ENCODE results near the gene CYLD.

Gene CYLD

DNA sequence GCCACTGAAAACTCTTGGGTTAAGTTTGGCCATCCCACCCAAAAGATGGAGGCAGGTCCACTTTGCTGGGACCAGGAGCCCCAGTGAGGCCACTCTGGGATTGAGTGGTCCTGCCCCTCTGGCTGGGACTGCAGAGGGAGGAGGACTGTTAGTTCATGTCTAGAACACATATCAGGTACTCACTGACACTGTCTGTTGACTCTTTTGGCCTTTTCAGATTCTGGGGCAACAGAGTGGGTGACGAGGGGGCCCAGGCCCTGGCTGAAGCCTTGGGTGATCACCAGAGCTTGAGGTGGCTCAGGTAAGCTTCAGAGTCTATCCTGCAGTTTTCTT is 19.5 kb upstream of the CYLD start (continued):
- TF ChIP-seq ZNF677 (tag by site-specific recombination; IDR thresholded peaks at IDR 0.05), result no peak
- TF ChIP-seq, protein P1, sequence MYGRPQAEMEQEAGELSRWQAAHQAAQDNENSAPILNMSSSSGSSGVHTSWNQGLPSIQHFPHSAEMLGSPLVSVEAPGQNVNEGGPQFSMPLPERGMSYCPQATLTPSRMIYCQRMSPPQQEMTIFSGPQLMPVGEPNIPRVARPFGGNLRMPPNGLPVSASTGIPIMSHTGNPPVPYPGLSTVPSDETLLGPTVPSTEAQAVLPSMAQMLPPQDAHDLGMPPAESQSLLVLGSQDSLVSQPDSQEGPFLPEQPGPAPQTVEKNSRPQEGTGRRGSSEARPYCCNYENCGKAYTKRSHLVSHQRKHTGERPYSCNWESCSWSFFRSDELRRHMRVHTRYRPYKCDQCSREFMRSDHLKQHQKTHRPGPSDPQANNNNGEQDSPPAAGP (tag by site-specific recombination; IDR thresholded peaks at IDR 0.05), result no peak

DNA sequence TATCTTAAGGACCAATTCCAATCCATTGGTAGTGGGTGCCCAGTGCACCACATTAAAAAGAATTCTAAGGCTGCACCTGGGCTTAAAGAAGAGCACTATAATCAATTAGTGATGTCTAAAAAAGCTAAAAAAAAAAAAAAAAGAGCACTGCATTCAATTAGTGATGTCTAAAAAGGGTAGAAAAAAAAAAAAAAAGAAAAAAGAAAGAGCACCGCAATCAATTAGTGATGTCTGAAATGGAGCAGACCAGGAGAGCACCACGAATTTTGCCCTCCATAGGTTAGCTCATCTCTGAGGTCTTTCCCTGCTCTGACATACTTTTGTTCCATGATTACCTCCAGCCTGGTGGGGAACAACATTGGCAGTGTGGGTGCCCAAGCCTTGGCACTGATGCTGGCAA is 18.9 kb upstream of the CYLD start:
- no peaks in the 10 kb centered on the region for H3K9me3 ChIP-seq (ENCODE audit: control insufficient read depth, insufficient read depth, low read depth, low read length)
- TF ChIP-seq ZNF701 (tag by site-specific recombination; IDR thresholded peaks at IDR 0.05) (no peak), HOXD13 (CRISPR knock-in tag; IDR thresholded peaks at IDR 0.05; ENCODE audit: borderline replicate concordance) (no peak), ZBTB17 (tag by site-specific recombination; IDR thresholded peaks at IDR 0.05) (peak; percentile 75)
- H3K36me3 ChIP-seq (ENCODE audit: control insufficient read depth in 2 of 2, insufficient read depth in 1 of 2, low read length in 2 of 2), result no peaks in the 10 kb centered on the region
- POLR2A ChIA-PET, result no interaction called here
- no peak overlapping the region for H3K27ac ChIP-seq (ENCODE audit: extremely low read depth, low read depth, low read length)
- no peaks in the 10 kb centered on the region for H3K4me1 ChIP-seq (ENCODE audit: control insufficient read depth, insufficient read depth, low read length)
- no peak overlapping the region for H3K4me3 ChIP-seq (ENCODE audit: low read depth, low read length)
- CTCF ChIA-PET, result no interaction called here

DNA sequence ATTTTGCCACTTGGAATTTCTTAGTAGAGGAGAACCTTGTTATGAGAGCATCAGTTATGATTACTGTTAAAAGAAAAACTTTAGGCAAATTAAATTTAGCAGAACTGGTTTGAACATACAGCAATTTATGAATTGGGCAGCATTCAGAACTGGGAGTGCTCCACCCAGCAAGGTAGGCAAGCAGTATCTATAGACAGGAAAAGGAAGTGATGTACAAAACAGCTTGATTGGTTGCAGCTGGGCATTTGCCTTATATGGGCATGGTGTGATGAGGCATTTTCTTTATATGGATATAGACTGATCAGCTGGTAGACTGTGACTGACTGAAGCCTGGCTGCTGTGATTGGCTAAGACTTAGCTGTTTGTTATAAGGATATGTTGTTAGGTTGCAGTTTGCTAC is 17.6 kb upstream of the CYLD start:
- ChIA-PET CTCF (interaction anchor here (0.8 to 1.9 kb wide), 2 partner anchors 59 to 81 kb away, joined by 3 to 5 read pairs; no protein-coding TSS in a partner anchor), POLR2A (no interaction called here)
- Histone ChIP-seq H3K9me3 (ENCODE audit: control insufficient read depth, insufficient read depth, low read depth, low read length) (no peaks in the 10 kb centered on the region), H3K4me1 (ENCODE audit: control insufficient read depth, insufficient read depth, low read length) (no peaks in the 10 kb centered on the region), H3K36me3 (ENCODE audit: control insufficient read depth in 2 of 2, insufficient read depth in 1 of 2, low read length in 2 of 2) (no peaks in the 10 kb centered on the region), H3K4me3 (ENCODE audit: low read depth, low read length) (no peak overlapping the region), H3K27ac (ENCODE audit: extremely low read depth, low read depth, low read length) (no peak overlapping the region)
- TF ChIP-seq KLF8 (tag by site-specific recombination; IDR thresholded peaks at IDR 0.05) (no peak), ZNF549 (tag by site-specific recombination; IDR thresholded peaks at IDR 0.05) (peak; percentile 97), ZNF785 (tag by site-specific recombination; IDR thresholded peaks at IDR 0.05) (no peak)

DNA sequence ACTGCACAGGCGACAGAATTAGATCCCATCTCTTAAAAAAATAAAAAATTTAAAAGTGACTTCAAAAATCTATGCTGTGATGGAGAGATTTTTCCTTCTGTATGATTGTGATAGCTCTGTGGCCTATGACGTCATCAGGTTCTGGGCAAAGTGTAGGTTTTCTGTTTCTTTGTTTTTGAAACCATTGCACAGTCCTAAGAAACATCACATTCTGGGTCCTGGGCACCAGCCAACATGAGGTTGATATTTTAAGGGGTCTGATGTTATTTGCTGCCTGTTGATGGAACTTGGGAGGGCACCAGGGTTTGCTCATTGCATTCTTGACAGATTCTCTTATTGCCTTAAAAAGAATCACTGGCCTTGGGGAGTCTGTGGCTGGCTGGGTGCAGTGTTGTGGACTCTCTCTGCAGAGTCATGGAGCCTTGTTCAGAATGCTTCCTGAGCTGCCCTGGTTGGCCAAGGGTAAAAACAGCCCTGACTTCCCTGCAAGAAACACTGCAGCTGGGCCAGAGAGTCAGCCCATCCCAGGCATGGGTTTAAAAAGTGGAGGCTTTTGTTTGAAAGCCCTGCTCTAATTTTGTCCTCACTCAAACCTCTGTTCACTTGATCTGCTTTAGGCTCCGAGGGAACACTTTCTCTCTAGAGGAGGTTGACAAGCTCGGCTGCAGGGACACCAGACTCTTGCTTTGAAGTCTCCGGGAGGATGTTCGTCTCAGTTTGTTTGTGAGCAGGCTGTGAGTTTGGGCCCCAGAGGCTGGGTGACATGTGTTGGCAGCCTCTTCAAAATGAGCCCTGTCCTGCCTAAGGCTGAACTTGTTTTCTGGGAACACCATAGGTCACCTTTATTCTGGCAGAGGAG is 10.5 kb upstream of the CYLD start:
- Histone ChIP-seq H3K36me3 (ENCODE audit: control insufficient read depth in 2 of 2, insufficient read depth in 1 of 2, low read length in 2 of 2) (no peaks in the 10 kb centered on the region), H3K4me3 (ENCODE audit: low read depth, low read length) (no peak overlapping the region), H3K4me1 (ENCODE audit: control insufficient read depth, insufficient read depth, low read length) (no peaks in the 10 kb centered on the region), H3K9me3 (ENCODE audit: control insufficient read depth, insufficient read depth, low read depth, low read length) (no peaks in the 10 kb centered on the region), H3K27ac (ENCODE audit: extremely low read depth, low read depth, low read length) (no peak overlapping the region)
- ChIA-PET CTCF (interaction anchor here (0.5 to 1.2 kb wide), 4 partner anchors 10 to 1324 kb away, joined by 3 read pairs; no protein-coding TSS in a partner anchor), POLR2A (no interaction called here)
- TF ChIP-seq ZBTB20 (tag by site-specific recombination; IDR thresholded peaks at IDR 0.05) (0 out of 2 replicates have a peak, but pooled peaks have one; percentile 20), ZBTB8A (tag by site-specific recombination; IDR thresholded peaks at IDR 0.05) (no peak)

DNA sequence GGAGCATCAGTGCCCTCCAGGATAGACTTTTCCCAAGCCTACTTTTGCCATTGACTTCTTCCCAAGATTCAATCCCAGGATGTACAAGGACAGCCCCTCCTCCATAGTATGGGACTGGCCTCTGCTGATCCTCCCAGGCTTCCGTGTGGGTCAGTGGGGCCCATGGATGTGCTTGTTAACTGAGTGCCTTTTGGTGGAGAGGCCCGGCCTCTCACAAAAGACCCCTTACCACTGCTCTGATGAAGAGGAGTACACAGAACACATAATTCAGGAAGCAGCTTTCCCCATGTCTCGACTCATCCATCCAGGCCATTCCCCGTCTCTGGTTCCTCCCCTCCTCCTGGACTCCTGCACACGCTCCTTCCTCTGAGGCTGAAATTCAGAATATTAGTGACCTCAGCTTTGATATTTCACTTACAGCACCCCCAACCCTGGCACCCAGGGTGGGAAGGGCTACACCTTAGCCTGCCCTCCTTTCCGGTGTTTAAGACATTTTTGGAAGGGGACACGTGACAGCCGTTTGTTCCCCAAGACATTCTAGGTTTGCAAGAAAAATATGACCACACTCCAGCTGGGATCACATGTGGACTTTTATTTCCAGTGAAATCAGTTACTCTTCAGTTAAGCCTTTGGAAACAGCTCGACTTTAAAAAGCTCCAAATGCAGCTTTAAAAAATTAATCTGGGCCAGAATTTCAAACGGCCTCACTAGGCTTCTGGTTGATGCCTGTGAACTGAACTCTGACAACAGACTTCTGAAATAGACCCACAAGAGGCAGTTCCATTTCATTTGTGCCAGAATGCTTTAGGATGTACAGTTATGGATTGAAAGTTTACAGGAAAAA is 9.7 kb upstream of the CYLD start:
- TF ChIP-seq ZNF248 (tag by site-specific recombination; IDR thresholded peaks at IDR 0.05) (no peak), ZEB2 (tag by site-specific recombination; IDR thresholded peaks at IDR 0.05) (no peak), ZNF658 (tag by site-specific recombination; IDR thresholded peaks at IDR 0.05) (no peak), ZNF341 (tag by site-specific recombination; IDR thresholded peaks at IDR 0.05; ENCODE audit: low read depth) (peak; percentile 23; the same call in 1 of the 2 replicates), ZXDB (tag by site-specific recombination; IDR thresholded peaks at IDR 0.05) (no peak)
- TF ChIP-seq, protein P2, sequence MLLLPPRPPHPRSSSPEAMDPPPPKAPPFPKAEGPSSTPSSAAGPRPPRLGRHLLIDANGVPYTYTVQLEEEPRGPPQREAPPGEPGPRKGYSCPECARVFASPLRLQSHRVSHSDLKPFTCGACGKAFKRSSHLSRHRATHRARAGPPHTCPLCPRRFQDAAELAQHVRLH (tag by site-specific recombination; IDR thresholded peaks at IDR 0.05), result no peak
- TF ChIP-seq, protein P3, sequence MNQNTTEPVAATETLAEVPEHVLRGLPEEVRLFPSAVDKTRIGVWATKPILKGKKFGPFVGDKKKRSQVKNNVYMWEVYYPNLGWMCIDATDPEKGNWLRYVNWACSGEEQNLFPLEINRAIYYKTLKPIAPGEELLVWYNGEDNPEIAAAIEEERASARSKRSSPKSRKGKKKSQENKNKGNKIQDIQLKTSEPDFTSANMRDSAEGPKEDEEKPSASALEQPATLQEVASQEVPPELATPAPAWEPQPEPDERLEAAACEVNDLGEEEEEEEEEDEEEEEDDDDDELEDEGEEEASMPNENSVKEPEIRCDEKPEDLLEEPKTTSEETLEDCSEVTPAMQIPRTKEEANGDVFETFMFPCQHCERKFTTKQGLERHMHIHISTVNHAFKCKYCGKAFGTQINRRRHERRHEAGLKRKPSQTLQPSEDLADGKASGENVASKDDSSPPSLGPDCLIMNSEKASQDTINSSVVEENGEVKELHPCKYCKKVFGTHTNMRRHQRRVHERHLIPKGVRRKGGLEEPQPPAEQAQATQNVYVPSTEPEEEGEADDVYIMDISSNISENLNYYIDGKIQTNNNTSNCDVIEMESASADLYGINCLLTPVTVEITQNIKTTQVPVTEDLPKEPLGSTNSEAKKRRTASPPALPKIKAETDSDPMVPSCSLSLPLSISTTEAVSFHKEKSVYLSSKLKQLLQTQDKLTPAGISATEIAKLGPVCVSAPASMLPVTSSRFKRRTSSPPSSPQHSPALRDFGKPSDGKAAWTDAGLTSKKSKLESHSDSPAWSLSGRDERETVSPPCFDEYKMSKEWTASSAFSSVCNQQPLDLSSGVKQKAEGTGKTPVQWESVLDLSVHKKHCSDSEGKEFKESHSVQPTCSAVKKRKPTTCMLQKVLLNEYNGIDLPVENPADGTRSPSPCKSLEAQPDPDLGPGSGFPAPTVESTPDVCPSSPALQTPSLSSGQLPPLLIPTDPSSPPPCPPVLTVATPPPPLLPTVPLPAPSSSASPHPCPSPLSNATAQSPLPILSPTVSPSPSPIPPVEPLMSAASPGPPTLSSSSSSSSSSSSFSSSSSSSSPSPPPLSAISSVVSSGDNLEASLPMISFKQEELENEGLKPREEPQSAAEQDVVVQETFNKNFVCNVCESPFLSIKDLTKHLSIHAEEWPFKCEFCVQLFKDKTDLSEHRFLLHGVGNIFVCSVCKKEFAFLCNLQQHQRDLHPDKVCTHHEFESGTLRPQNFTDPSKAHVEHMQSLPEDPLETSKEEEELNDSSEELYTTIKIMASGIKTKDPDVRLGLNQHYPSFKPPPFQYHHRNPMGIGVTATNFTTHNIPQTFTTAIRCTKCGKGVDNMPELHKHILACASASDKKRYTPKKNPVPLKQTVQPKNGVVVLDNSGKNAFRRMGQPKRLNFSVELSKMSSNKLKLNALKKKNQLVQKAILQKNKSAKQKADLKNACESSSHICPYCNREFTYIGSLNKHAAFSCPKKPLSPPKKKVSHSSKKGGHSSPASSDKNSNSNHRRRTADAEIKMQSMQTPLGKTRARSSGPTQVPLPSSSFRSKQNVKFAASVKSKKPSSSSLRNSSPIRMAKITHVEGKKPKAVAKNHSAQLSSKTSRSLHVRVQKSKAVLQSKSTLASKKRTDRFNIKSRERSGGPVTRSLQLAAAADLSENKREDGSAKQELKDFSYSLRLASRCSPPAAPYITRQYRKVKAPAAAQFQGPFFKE (tag by site-specific recombination; IDR thresholded peaks at IDR 0.05; ENCODE audit: borderline replicate concordance), result no peak
- H3K9me3 ChIP-seq (ENCODE audit: control insufficient read depth, insufficient read depth, low read depth, low read length), result no peaks in the 10 kb centered on the region
- no peaks in the 10 kb centered on the region for H3K4me1 ChIP-seq (ENCODE audit: control insufficient read depth, insufficient read depth, low read length)
- CTCF ChIA-PET, result interaction anchor here (0.5 to 1.0 kb wide), 4 partner anchors 19 to 1325 kb away, joined by 3 read pairs; no protein-coding TSS in a partner anchor
- H3K27ac ChIP-seq (ENCODE audit: extremely low read depth, low read depth, low read length), result no peak overlapping the region
- H3K4me3 ChIP-seq (ENCODE audit: low read depth, low read length), result no peak overlapping the region
- POLR2A ChIA-PET, result no interaction called here
- no peaks in the 10 kb centered on the region for H3K36me3 ChIP-seq (ENCODE audit: control insufficient read depth in 2 of 2, insufficient read depth in 1 of 2, low read length in 2 of 2)

Data from HEK293 (cell line).